Stimulated activated CD4-positive, alpha-beta T cell treated with anti-CD3 and anti-CD28 coated beads, TNF-alpha, amount 100 ng/mL, for 4 hours (primary cell): ENCODE measurements around the gene JAG1.

Source experiments
- DNase-seq, 3 experiments: peaks; one replicate each; pipeline ENCODE4 v3.0.0-alpha.2; 2020; ENCODE audit warnings: low read depth in 3 of 3

The JAG1 gene

GRCh38 chr20:10653599-10654249 is 20.1 kb downstream of the JAG1 start:
- DNase-seq, result no peak

GRCh38 chr20:10652660-10653261 is 21.0 kb downstream of the JAG1 start:
- no peak for DNase-seq

- DNase-seq, result no peak
Observed at GRCh38 chr20:10652185-10652584, 21.6 kb downstream of the JAG1 start.

GRCh38 chr20:10651227-10651990 is 22.4 kb downstream of the JAG1 start:
- no peak for DNase-seq

- DNase-seq, result no peak
Observed at GRCh38 chr20:10649797-10650160, 24.0 kb downstream of the JAG1 start.

GRCh38 chr20:10649080-10649796 is 24.6 kb downstream of the JAG1 start:
- no peak for DNase-seq

GRCh38 chr20:10648651-10649050 is 25.1 kb downstream of the JAG1 start:
- no peak for DNase-seq

- DNase-seq, result no peak
Observed at GRCh38 chr20:10647909-10648308, 25.9 kb downstream of the JAG1 start.

- DNase-seq, result no peak
Observed at GRCh38 chr20:10647471-10647870, 26.3 kb downstream of the JAG1 start.

- no peak for DNase-seq
Observed at GRCh38 chr20:10646886-10647420, 26.8 kb downstream of the JAG1 start.

- no peak for DNase-seq
Observed at GRCh38 chr20:10646006-10646405, 27.8 kb downstream of the JAG1 start.

- no peak for DNase-seq
Observed at GRCh38 chr20:10645205-10645570, 28.6 kb downstream of the JAG1 start.

- DNase-seq, result no peak
Observed at GRCh38 chr20:10644458-10645204, 29.2 kb downstream of the JAG1 start.

- no peak for DNase-seq
Observed at GRCh38 chr20:10643560-10643873, 30.3 kb downstream of the JAG1 start.

- no peak for DNase-seq
Observed at GRCh38 chr20:10642856-10643559, 30.8 kb downstream of the JAG1 start.

GRCh38 chr20:10641893-10642292 is 31.9 kb downstream of the JAG1 start:
- DNase-seq, result no peak

- DNase-seq, result no peak
Observed at GRCh38 chr20:10641467-10641866, 32.3 kb downstream of the JAG1 start.

GRCh38 chr20:10640897-10641296 is 32.9 kb downstream of the JAG1 start:
- DNase-seq, result no peak

GRCh38 chr20:10639737-10640556 is 33.9 kb downstream of the JAG1 start:
- DNase-seq, result no peak

GRCh38 chr20:10639077-10639736 is 34.6 kb downstream of the JAG1 start:
- no peak for DNase-seq
